LNCaP clone FGC (cell line): ENCODE data around the gene NAT16.
"Not testable (repeated sequence)": the region's sequence is repeated elsewhere in the genome, so short reads cannot be mapped to it uniquely, and the experiment has no call there.

Experiments
- DNase-seq: peaks from one replicate; pipeline ENCODE4 v3.0.0-alpha.2; 2011; ENCODE audit warnings: low read depth
- H3K4me3 ChIP-seq: 2 replicates; pipeline ENCODE4 v1.5.1; 2011; ENCODE audit warnings: mild to moderate bottlenecking, low read depth, low read length, control low read depth
- CTCF ChIP-seq: IDR thresholded peaks from 2 replicates; pipeline ENCODE4 v1.5.1; 2012; ENCODE audit warnings: mild to moderate bottlenecking; ENCODE audit not compliant: control insufficient read depth, insufficient read depth; ENCODE audit errors: extremely low read depth

Gene NAT16

GRCh38 chr7:101138213-101138870 lies 41.8 kb downstream of the NAT16 start:
- DNase-seq = no peak
- TF ChIP-seq CTCF = peak; percentile 48
- H3K4me3 ChIP-seq = no peak overlapping the region

- TF ChIP-seq CTCF = no peak
- no peak overlapping the region for H3K4me3 ChIP-seq
- no peak for DNase-seq
Observed at GRCh38 chr7:101137651-101138212, 42.4 kb downstream of the NAT16 start.

- no peak overlapping the region for H3K4me3 ChIP-seq
- no peak for DNase-seq
- TF ChIP-seq CTCF = no peak
Observed at GRCh38 chr7:101134399-101134980, 45.6 kb downstream of the NAT16 start.

- no peak for TF ChIP-seq CTCF
- no peak for DNase-seq
- H3K4me3 ChIP-seq = no peak overlapping the region
Observed at GRCh38 chr7:101133621-101134398, 46.3 kb downstream of the NAT16 start.

GRCh38 chr7:101132626-101133600 lies 47.2 kb downstream of the NAT16 start:
- not testable (repeated sequence) for DNase-seq, H3K4me3 ChIP-seq

GRCh38 chr7:101129603-101130117 lies 50.4 kb downstream of the NAT16 start:
- no peak for DNase-seq
- H3K4me3 ChIP-seq = no peak overlapping the region
- TF ChIP-seq CTCF = no peak
